ENCODE data around the gene XPR1.

GRCh38 chr1:180923887-180924286, 292.1 kb downstream of the XPR1 start:
- TF ChIP-seq CTCF (IDR thresholded peaks at IDR 0.05) (no peak), POLR2AphosphoS5 (IDR thresholded peaks at IDR 0.05) (no peak), POLR2A (IDR thresholded peaks at IDR 0.05) (no peak)

Measured in transverse colon (tissue), 4 donors.